Mesendoderm (in vitro differentiated cells): ENCODE results near the gene MCOLN1.

ENCODE experiments used
- DNase-seq: peaks from one replicate; pipeline ENCODE4 v3.0.0; 2013
- H2AK5ac ChIP-seq: 2 replicates; pipeline ENCODE4 v1.6.1; 2013; ENCODE audit warnings: low read length, inconsistent platforms
- H2BK120ac ChIP-seq: 2 replicates; pipeline ENCODE4 v1.6.1; 2013; ENCODE audit warnings: low read depth, mild to moderate bottlenecking, low read length, moderate library complexity, mixed read lengths
- H2BK15ac ChIP-seq: replicated peaks from 2 replicates; pipeline ENCODE4 v1.6.1; 2013; ENCODE audit warnings: low read depth, mild to moderate bottlenecking, moderate library complexity
- H2BK5ac ChIP-seq: 2 replicates; pipeline ENCODE4 v1.6.1; 2013; ENCODE audit warnings: low read length, inconsistent platforms
- H3K18ac ChIP-seq: 2 replicates; pipeline ENCODE4 v1.6.1; 2013; ENCODE audit warnings: mild to moderate bottlenecking, low read length, mixed read lengths
- H3K23ac ChIP-seq: one replicate; pipeline ENCODE4 v1.6.1; 2013; ENCODE audit warnings: low read length
- H3K27ac ChIP-seq: 2 replicates; pipeline ENCODE4 v1.5.1; 2013; ENCODE audit warnings: low read depth, mild to moderate bottlenecking, inconsistent platforms, low read length, moderate library complexity
- H3K27me3 ChIP-seq: 2 replicates; pipeline ENCODE4 v1.6.1; 2013; ENCODE audit warnings: low read length, control low read depth, mild to moderate bottlenecking, inconsistent platforms; ENCODE audit not compliant: insufficient read depth, poor library complexity
- H3K36me3 ChIP-seq: 2 replicates; pipeline ENCODE4 v1.6.1; 2013; ENCODE audit warnings: low read length, inconsistent platforms; ENCODE audit not compliant: control insufficient read depth, insufficient read depth
- H3K4ac ChIP-seq: one replicate; pipeline ENCODE4 v1.6.1; 2013; ENCODE audit warnings: low read depth, mild to moderate bottlenecking, low read length, moderate library complexity
- H3K4me1 ChIP-seq: 2 replicates; pipeline ENCODE4 v1.6.1; 2013; ENCODE audit warnings: low read depth, low read length, inconsistent platforms; ENCODE audit not compliant: control insufficient read depth
- H3K4me2 ChIP-seq: 2 replicates; pipeline ENCODE4 v1.6.1; 2013; ENCODE audit warnings: low read length
- H3K4me3 ChIP-seq: 2 replicates; pipeline ENCODE4 v1.5.1; 2013; ENCODE audit warnings: mild to moderate bottlenecking, low read length
- H3K56ac ChIP-seq: one replicate; pipeline ENCODE4 v1.6.1; 2013; ENCODE audit warnings: low read length
- H3K79me1 ChIP-seq: 2 replicates; pipeline ENCODE4 v1.6.1; 2013; ENCODE audit warnings: low read length, inconsistent platforms
- H3K79me2 ChIP-seq: 2 replicates; pipeline ENCODE4 v1.6.1; 2013; ENCODE audit warnings: mild to moderate bottlenecking, low read length; ENCODE audit not compliant: control insufficient read depth, insufficient read depth
- H3K9ac ChIP-seq: 2 replicates; pipeline ENCODE4 v1.6.1; 2013; ENCODE audit warnings: low read length, inconsistent platforms
- H4K5ac ChIP-seq: one replicate; pipeline ENCODE4 v1.6.1; 2013; ENCODE audit warnings: low read length
- H4K8ac ChIP-seq: one replicate; pipeline ENCODE4 v1.6.1; 2013; ENCODE audit warnings: low read depth, mild to moderate bottlenecking, control low read depth, low read length, moderate library complexity
- WGBS: extraction: QIAGEN DNeasy Blood & Tissue Kit; methylation state at CpG from one replicate; pipeline ENCODE4 v1.1.7; 2013; ENCODE audit warnings: low lambda C conversion rate, missing lambda C conversion rate; ENCODE audit not compliant: insufficient coverage; ENCODE audit errors: extremely low coverage; 5-methylcytosine and 5-hydroxymethylcytosine counted together

MCOLN1 gene

GRCh38 chr19:7483720-7484201 lies 38.7 kb upstream of the MCOLN1 start:
- H3K36me3 ChIP-seq: no peaks in the 10 kb centered on the region
- no peak overlapping the region for H2BK120ac ChIP-seq
- no peak overlapping the region for H4K8ac ChIP-seq
- H3K4me3 ChIP-seq: no peak overlapping the region
- H3K9ac ChIP-seq: no peak overlapping the region
- no peaks in the 10 kb centered on the region for H3K79me2 ChIP-seq
- H3K4me2 ChIP-seq: no peak overlapping the region
- no peak overlapping the region for H2BK15ac ChIP-seq
- H3K4ac ChIP-seq: no peak overlapping the region
- no CpG with 5 or more reads among the region's 17 CpGs for WGBS
- H3K23ac ChIP-seq: no peak overlapping the region
- DNase-seq: no peak
- H3K56ac ChIP-seq: peak overlapping the region; percentile 86
- no peak overlapping the region for H4K5ac ChIP-seq
- no peaks in the 10 kb centered on the region for H3K79me1 ChIP-seq
- H3K27me3 ChIP-seq: no peaks in the 10 kb centered on the region
- no peak overlapping the region for H2AK5ac ChIP-seq
- no peak overlapping the region for H3K18ac ChIP-seq
- no peak overlapping the region for H2BK5ac ChIP-seq
- no peak overlapping the region for H3K27ac ChIP-seq
- H3K4me1 ChIP-seq: peaks cover 3% of the 10 kb centered on the region

GRCh38 chr19:7486923-7487322 lies 35.5 kb upstream of the MCOLN1 start:
- no peak overlapping the region for H2BK5ac ChIP-seq
- H3K9ac ChIP-seq: no peak overlapping the region
- H3K18ac ChIP-seq: no peak overlapping the region
- no peaks in the 10 kb centered on the region for H3K79me2 ChIP-seq
- H3K4me2 ChIP-seq: no peak overlapping the region
- H2BK120ac ChIP-seq: no peak overlapping the region
- H3K23ac ChIP-seq: no peak overlapping the region
- H2BK15ac ChIP-seq: no peak overlapping the region
- no peak overlapping the region for H4K5ac ChIP-seq
- no peak overlapping the region for H3K56ac ChIP-seq
- H4K8ac ChIP-seq: no peak overlapping the region
- H3K79me1 ChIP-seq: no peaks in the 10 kb centered on the region
- no peaks in the 10 kb centered on the region for H3K36me3 ChIP-seq
- H3K4me1 ChIP-seq: peaks cover 5% of the 10 kb centered on the region
- H2AK5ac ChIP-seq: no peak overlapping the region
- no peaks in the 10 kb centered on the region for H3K27me3 ChIP-seq
- no peak overlapping the region for H3K27ac ChIP-seq
- no peak overlapping the region for H3K4ac ChIP-seq
- DNase-seq: no peak
- H3K4me3 ChIP-seq: no peak overlapping the region
- WGBS: no CpG with 5 or more reads among the region's 2 CpGs

DNA sequence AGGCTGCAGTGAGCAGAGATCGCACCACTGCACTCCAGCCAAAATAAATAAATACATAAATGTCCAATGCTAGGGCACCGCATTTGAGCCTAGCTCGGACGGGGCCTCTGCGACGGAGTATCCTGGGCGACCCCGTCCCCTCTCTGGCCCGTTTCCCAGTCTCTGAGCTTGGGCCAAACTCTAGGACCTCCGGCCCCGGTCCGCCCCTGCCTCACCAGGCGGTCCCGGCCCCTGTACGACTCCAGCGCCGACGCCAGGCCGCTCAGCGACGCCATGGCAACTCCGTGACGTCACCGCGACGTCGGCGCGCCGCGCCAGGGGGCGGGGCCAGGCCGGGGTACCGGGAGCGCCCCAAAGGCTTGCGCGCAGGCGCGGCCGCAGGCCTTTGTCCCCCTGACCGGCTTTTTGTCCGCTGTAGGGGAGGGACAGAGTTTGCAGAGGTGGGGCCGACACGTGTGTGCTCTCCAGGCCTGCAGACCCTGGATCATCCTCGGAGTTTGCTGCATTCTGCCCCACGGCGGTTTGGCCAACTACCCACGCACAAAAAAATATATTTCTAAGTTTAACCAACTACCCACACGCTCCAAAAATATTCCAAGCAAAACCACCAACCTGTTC lies 33.6 kb upstream of the MCOLN1 start, which contains the start of gene PEX11G:
PEX11G (minus strand) TSS at position 300 of the 618 bp plus-strand sequence; CDS start at position 275, 25 bp downstream.
- H2AK5ac ChIP-seq: peak within 1 kb of the TSS; percentile 10
- WGBS: no CpG with 5 or more reads among the region's 49 CpGs
- DNase-seq: peak; percentile 94

GRCh38 chr19:7489609-7490044 lies 32.8 kb upstream of the MCOLN1 start:
- peak overlapping the region; percentile 58 for H3K9ac ChIP-seq
- H2AK5ac ChIP-seq: peak overlapping the region; percentile 10
- H3K23ac ChIP-seq: no peak overlapping the region
- no peak overlapping the region for H3K27ac ChIP-seq
- no peaks in the 10 kb centered on the region for H3K27me3 ChIP-seq
- no peaks in the 10 kb centered on the region for H3K79me2 ChIP-seq
- H4K5ac ChIP-seq: peak overlapping the region; percentile 90
- no peak overlapping the region for H2BK15ac ChIP-seq
- no peak overlapping the region for H3K18ac ChIP-seq
- no CpG with 5 or more reads among the region's 11 CpGs for WGBS
- H3K4me1 ChIP-seq: peaks cover 2% of the 10 kb centered on the region
- peak overlapping the region; percentile 37 for H3K4ac ChIP-seq
- peak; percentile 21 for DNase-seq
- no peak overlapping the region for H2BK120ac ChIP-seq
- no peaks in the 10 kb centered on the region for H3K36me3 ChIP-seq
- peak overlapping the region; percentile 17 for H3K56ac ChIP-seq
- no peak overlapping the region for H2BK5ac ChIP-seq
- H3K4me2 ChIP-seq: no peak overlapping the region
- no peak overlapping the region for H3K4me3 ChIP-seq
- peak overlapping the region; percentile 99 for H4K8ac ChIP-seq
- no peaks in the 10 kb centered on the region for H3K79me1 ChIP-seq

More for the DNA sequence above, 33.6 kb upstream of the MCOLN1 start, which contains the start of gene PEX11G:
- no peak within 1 kb of the TSS for H3K27ac ChIP-seq
- peak within 1 kb of the TSS; percentile 90 for H4K5ac ChIP-seq
- H3K9ac ChIP-seq: peak within 1 kb of the TSS; percentile 85
- peak within 1 kb of the TSS; percentile 72 for H3K18ac ChIP-seq
- H3K27me3 ChIP-seq: no peaks in the 10 kb centered on the region
- no peaks in the 10 kb centered on the region for H3K79me1 ChIP-seq
- no peak within 1 kb of the TSS for H2BK5ac ChIP-seq
- H3K4ac ChIP-seq: peak within 1 kb of the TSS; percentile 81
- H2BK120ac ChIP-seq: no peak within 1 kb of the TSS
- H3K4me3 ChIP-seq: peak within 1 kb of the TSS; percentile 68
- no peak within 1 kb of the TSS for H3K23ac ChIP-seq
- peaks cover 2% of the 10 kb centered on the region for H3K4me1 ChIP-seq
- no peaks in the 10 kb centered on the region for H3K79me2 ChIP-seq
- H3K4me2 ChIP-seq: peak within 1 kb of the TSS; percentile 77
- peak within 1 kb of the TSS; percentile 99 for H4K8ac ChIP-seq
- H2BK15ac ChIP-seq: no peak within 1 kb of the TSS
- H3K56ac ChIP-seq: peak within 1 kb of the TSS; percentile 92
- no peaks in the 10 kb centered on the region for H3K36me3 ChIP-seq

- Histone ChIP-seq H3K4ac (no peak overlapping the region), H3K36me3 (no peaks in the 10 kb centered on the region), H3K4me2 (no peak overlapping the region), H3K56ac (no peak overlapping the region), H4K5ac (no peak overlapping the region), H3K23ac (no peak overlapping the region), H2BK120ac (no peak overlapping the region), H2AK5ac (no peak overlapping the region), H2BK15ac (no peak overlapping the region), H3K9ac (no peak overlapping the region), H3K4me3 (no peak overlapping the region), H3K27ac (no peak overlapping the region), H3K79me1 (no peaks in the 10 kb centered on the region), H3K18ac (no peak overlapping the region), H3K4me1 (peaks cover 2% of the 10 kb centered on the region), H4K8ac (no peak overlapping the region), H2BK5ac (no peak overlapping the region), H3K27me3 (no peaks in the 10 kb centered on the region), H3K79me2 (no peaks in the 10 kb centered on the region)
- no peak for DNase-seq
- no CpG with 5 or more reads among the region's 4 CpGs for WGBS
Measured at GRCh38 chr19:7492142-7492541, 30.3 kb upstream of the MCOLN1 start.
